AG04450 (cell line): ENCODE results near the gene PLCB2. TPM values are rescaled to one million over a fixed set of nuclear protein-coding genes. Genes with fewer than 3 reads are reported as not detected.

Experiments
- CTCF ChIA-PET: fragments of 300-600, 350-600 bp; formaldehyde crosslinking; extraction: SDS; loops from one replicate; lab custom pipeline; 2022; ENCODE audit warnings: antibody characterized with exemption, inconsistent platforms; lab: Charles Lee
- POLR2A ChIA-PET: fragments of 350-600 bp; formaldehyde crosslinking; extraction: SDS; loops from one replicate; lab custom pipeline; 2021; ENCODE audit warnings: antibody characterized with exemption, inconsistent platforms; lab: Yijun Ruan, JAX
- DNase-seq: peaks from one replicate; pipeline ENCODE4 v3.0.0-alpha.2; 2011; ENCODE audit warnings: low read depth, low spot score
- H3K27ac ChIP-seq: one replicate; pipeline ENCODE4 v1.5.1; 2012; ENCODE audit warnings: low read depth, low read length, control low read depth
- H3K27me3 ChIP-seq: one replicate; pipeline ENCODE4 v1.6.0; 2012; ENCODE audit warnings: low read length; ENCODE audit not compliant: control insufficient read depth, insufficient read depth
- H3K4me3 ChIP-seq: 2 replicates; pipeline ENCODE4 v1.5.1; 2011; ENCODE audit warnings: mild to moderate bottlenecking, low read depth, low read length, control low read depth
- H3K9me3 ChIP-seq: 2 replicates; pipeline ENCODE4 v1.5.1; 2012; ENCODE audit warnings: low read length; ENCODE audit not compliant: control insufficient read depth, insufficient read depth
- CTCF ChIP-seq: IDR thresholded peaks from 2 replicates; pipeline ENCODE4 v1.5.1; 2011; ENCODE audit warnings: low read depth, low read length, control low read depth, inconsistent platforms
- polyA plus RNA-seq: library from polyadenylated mRNA; depleted of rRNA; stranded (reverse); fragments of >200 nt; gene quantifications from 2 replicates; pipeline ENCODE4 v1.2.3, GENCODE V29; 2011

The PLCB2 gene
- polyA plus RNA-seq, 1 experiment, result 0.24 TPM

- ChIA-PET CTCF (interaction anchor here (1.0 kb wide), 1 partner anchor 23 kb away, joined by 3 read pairs; no protein-coding TSS in a partner anchor), POLR2A (no interaction called here)
- Histone ChIP-seq H3K4me3 (no peak overlapping the region), H3K27ac (no peak overlapping the region), H3K9me3 (peaks cover 13% of the 10 kb centered on the region), H3K27me3 (peaks cover 78% of the 10 kb centered on the region)
- TF ChIP-seq CTCF, result no peak
- DNase-seq, result no peak
Observed at GRCh38 chr15:40298216-40298935, 9.4 kb downstream of the PLCB2 start.

GRCh38 chr15:40297356-40297755 is 10.4 kb downstream of the PLCB2 start:
- Histone ChIP-seq H3K4me3 (no peak overlapping the region), H3K27me3 (peaks cover 76% of the 10 kb centered on the region), H3K27ac (no peak overlapping the region), H3K9me3 (peaks cover 13% of the 10 kb centered on the region)
- no peak for TF ChIP-seq CTCF
- ChIA-PET CTCF (interaction anchor here (1.0 to 1.2 kb wide), 2 partner anchors 18 to 22 kb away, joined by 3 to 4 read pairs; no protein-coding TSS in a partner anchor), POLR2A (no interaction called here)
- DNase-seq, result no peak

GRCh38 chr15:40296561-40297230 is 11.0 kb downstream of the PLCB2 start:
- TF ChIP-seq CTCF, result no peak
- no peak overlapping the region for H3K4me3 ChIP-seq
- peaks cover 13% of the 10 kb centered on the region for H3K9me3 ChIP-seq
- CTCF ChIA-PET, result interaction anchor here (0.6 to 1.2 kb wide), 2 partner anchors 18 to 79 kb away, joined by 4 read pairs; no protein-coding TSS in a partner anchor
- no peak overlapping the region for H3K27ac ChIP-seq
- no peak for DNase-seq
- H3K27me3 ChIP-seq, result peaks cover 83% of the 10 kb centered on the region
- POLR2A ChIA-PET, result no interaction called here

GRCh38 chr15:40295877-40296560 is 11.7 kb downstream of the PLCB2 start:
- no peak overlapping the region for H3K27ac ChIP-seq
- H3K27me3 ChIP-seq, result peaks cover 80% of the 10 kb centered on the region
- CTCF ChIA-PET, result interaction anchor here (0.6 to 1.2 kb wide), 2 partner anchors 17 to 79 kb away, joined by 4 read pairs; no protein-coding TSS in a partner anchor
- POLR2A ChIA-PET, result no interaction called here
- H3K9me3 ChIP-seq, result peaks cover 12% of the 10 kb centered on the region
- H3K4me3 ChIP-seq, result no peak overlapping the region
- no peak for TF ChIP-seq CTCF
- no peak for DNase-seq
